ENCODE results near the gene GPC6.

Gene GPC6

GRCh38 chr13:93752541-93752940 lies 525.9 kb downstream of the GPC6 start:
- no peak for DNase-seq

DNA sequence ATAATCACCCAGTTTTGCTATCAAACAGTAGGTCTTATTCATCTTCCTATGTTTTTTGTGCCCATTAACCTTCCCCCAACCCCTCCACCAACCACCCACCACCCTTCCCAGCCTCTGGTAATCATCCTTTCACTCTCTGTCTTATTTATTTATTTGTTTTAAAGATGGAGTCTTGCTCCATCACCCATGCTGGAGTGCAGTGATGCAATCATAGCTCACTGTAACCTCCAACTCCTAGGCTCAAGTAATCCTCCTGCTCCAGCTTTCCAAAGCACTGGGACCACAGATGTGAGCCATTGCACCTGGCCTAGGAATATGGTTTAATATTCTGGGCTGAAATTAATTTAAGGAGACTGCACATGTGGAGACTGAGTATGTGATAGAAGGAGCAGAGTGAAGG lies 527.0 kb downstream of the GPC6 start:
- DNase-seq, result no peak

GRCh38 chr13:93755341-93755740 lies 528.7 kb downstream of the GPC6 start:
- DNase-seq, result no peak

DNA sequence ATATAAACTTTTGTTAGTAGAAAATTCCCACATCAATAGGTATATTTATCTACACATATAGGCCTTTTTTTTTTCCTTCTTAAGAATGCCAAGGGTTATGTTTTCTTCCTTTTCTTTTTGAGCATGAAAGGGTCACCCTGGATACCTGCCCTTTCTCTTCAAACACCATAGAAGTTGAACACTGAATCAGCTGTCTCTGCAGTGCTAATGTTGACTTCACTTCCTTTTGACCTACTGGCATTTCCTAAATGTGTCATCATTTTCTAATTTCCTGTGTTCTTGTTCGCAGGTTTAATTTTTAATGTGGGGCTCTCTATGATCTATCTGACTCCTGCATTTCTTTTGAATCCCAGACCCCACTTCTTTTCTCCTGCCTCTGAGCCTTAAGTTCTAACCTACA lies 532.0 kb downstream of the GPC6 start:
- no peak for DNase-seq

GRCh38 chr13:93762708-93763426 lies 536.3 kb downstream of the GPC6 start:
- no peak for DNase-seq

- no peak for DNase-seq
Observed at GRCh38 chr13:93765062-93765461, 538.5 kb downstream of the GPC6 start.

DNA sequence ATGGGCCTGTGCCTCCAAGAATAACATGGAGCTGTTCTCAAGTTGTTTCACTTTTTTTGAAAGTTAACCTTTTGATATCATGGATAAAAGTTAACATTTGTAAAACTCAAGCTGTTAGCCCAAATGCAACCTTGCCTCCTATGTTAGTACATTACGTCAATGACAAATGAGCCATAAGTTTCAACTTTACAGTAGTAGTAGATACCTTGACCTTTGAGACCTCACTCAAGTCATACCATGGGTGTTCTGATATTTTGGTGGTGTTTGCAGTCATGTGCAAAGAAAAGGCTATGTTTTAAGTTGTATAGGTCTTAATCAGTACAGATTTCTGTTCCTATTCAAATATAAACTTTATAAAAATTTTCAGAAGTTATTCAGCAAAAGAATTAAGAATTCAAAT lies 539.2 kb downstream of the GPC6 start:
- no peak for DNase-seq

DNA sequence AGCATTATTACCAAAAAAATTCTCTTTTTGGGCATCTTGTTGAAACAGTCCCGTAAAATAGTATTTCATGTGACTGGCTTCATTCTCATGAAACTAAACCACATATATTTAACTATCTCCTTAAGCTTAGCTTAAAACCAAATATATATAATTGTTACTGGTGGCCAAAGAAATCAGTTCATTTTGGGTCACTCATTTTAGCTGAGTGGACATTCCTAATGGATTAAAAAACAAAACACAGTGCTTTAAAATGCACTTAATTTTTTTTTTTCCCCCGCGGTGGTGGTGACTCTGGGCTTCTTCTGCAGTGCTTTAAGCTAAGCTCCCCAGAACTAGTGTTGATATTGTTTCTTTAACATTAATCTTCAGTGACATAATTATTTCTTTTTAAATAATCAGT lies 540.1 kb downstream of the GPC6 start:
- DNase-seq, result no peak

- no peak for DNase-seq
Observed at GRCh38 chr13:93767180-93767916, 540.7 kb downstream of the GPC6 start.

DNA sequence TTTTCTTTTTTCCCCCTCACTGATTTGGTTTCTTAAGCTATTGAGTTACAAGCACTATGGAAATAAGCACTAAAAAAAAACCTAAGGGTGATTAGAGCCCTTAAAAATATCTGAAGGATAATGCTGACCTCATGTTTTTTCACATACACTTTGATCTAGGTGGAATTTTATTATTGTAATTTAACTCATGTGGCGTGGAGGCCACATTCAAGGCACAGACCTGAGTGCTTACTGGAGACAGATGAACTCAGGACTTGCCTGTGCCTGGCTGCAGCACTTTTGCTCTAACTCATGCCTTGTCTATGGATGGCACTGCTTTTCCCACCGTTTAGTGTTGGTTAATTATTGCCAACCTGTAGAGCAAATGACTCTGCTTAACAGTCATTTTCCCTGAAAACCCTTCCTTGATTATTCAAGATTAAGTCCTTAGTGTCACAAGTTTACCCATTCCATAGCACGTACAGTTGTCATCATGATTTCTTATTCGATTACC lies 541.4 kb downstream of the GPC6 start:
- DNase-seq, result no peak

- DNase-seq, result no peak
Observed at GRCh38 chr13:93769101-93769500, 542.5 kb downstream of the GPC6 start.

DNA sequence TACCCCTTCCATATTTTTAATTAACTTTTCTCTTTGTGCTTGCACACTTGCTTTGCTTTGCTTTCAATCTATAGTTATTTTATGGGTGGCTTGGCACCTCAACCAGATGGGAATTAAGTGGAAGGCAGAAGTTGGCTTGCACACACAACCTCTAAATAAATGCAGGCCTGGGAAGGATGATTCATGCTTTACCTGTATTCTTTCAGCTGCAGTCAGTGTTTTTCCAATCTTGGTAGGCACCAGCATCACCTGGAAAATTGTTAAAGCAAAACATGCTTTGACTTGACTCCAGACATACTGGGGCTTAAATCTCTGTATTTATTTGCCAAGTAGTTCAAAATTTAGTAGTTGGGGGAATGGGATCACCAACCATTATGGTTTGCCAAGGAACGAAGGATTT lies 543.0 kb downstream of the GPC6 start:
- DNase-seq, result no peak

- no peak for DNase-seq
Observed at GRCh38 chr13:93771227-93771626, 544.6 kb downstream of the GPC6 start.

GRCh38 chr13:93771782-93772181 lies 545.2 kb downstream of the GPC6 start:
- no peak for DNase-seq

DNA sequence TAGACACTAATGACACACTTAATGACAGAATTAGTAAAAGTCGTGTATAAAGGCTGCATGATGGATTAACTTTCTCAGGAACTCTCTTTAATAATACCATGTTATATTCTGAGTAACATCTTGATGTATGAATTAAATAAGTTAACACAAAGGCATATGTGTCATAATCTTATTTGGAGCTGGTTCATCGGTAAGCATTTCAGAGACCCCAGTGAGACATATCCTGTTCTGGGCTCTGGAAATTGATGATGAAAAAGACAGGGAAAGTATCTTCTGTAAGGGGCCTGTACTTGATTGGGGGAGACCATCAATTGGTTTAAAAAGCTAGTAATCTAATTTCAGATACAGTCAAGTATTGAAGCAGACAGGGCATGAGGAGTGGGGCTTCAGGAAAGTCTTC lies 547.9 kb downstream of the GPC6 start:
- no peak for DNase-seq

DNA sequence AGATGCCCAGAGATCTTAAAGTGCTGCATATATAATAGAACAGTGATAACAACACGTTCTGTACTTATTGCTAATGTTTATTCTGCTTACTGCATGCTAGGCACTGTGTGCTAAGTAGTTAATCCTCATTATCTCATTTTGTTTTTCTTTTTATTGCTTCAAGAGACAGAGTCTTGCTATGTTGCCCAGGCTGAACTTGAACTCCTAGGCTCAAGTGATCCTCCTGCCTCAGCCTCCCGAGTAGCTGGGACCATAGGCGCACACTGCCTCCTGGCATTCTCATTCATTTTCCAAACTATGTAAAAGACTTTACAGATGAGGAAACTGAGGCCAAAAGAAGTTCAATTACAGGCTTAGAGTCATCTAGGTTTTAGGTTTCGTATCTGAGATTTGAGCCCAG lies 548.4 kb downstream of the GPC6 start:
- DNase-seq, result no peak

GRCh38 chr13:93775507-93776108 lies 549.0 kb downstream of the GPC6 start:
- DNase-seq, result no peak

- no peak for DNase-seq
Observed at GRCh38 chr13:93776936-93777335, 550.3 kb downstream of the GPC6 start.

GRCh38 chr13:93777504-93777903 lies 550.9 kb downstream of the GPC6 start:
- DNase-seq, result no peak

- no peak for DNase-seq
Observed at GRCh38 chr13:93778548-93778947, 551.9 kb downstream of the GPC6 start.

- no peak for DNase-seq
Observed at GRCh38 chr13:93784191-93784590, 557.6 kb downstream of the GPC6 start.

GRCh38 chr13:93786846-93787489 lies 560.4 kb downstream of the GPC6 start:
- DNase-seq, result no peak

- DNase-seq, result no peak
Observed at GRCh38 chr13:93788456-93788855, 561.8 kb downstream of the GPC6 start.

GRCh38 chr13:93789058-93789457 lies 562.5 kb downstream of the GPC6 start:
- DNase-seq, result no peak
